Measurements from ENCODE around the gene LINGO4.
"Not testable (repeated sequence)": the region's sequence is repeated elsewhere in the genome, so short reads cannot be mapped to it uniquely, and the experiment has no call there.

The LINGO4 gene

DNA sequence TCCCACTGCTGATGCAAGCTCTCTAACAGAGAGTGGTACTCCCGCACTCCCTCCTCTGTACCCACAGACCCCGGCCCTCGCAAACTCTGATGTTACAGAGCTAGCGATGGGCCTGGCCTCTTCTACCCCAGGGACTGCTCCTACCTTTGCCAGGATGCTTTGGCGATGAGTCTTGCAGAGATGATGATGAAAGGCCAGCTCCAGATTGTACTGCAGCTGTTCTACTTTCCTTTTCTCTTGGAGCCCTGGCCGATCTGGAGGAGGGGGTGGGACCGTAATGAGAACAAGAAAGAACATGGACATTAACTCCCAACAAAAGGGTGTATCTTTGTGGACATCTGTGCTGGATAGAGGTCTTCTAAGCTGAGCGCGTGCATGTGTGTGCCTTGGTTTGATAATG, 6.0 kb upstream of the LINGO4 start:
- no peak for DNase-seq

DNA sequence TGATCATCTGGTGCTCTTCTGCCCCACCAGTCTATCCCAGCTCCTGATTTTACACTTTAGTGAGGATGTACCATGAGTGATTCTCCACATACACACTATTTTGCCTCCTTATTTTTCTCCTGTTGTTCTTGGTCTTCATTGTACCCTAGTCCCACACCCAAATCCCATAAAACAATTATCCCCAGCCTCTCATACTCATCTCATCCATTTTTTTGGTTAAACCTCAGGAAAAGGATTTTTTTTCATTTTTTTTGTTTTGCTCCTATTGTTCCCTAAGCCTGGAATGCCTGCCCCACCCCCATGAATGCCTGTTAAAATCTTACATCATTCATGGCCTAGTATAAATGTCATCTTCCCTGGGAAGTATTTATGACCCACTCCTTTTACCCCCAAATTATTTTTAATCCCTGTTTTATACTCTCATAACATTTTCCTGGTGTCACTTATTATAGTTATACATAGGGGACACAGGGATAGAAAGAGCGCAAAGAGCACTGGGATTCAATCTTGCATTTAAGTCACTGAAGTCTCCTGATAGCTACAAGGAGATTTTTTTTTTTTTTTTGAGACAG, 4.9 kb upstream of the LINGO4 start:
- DNase-seq, result no peak

DNA sequence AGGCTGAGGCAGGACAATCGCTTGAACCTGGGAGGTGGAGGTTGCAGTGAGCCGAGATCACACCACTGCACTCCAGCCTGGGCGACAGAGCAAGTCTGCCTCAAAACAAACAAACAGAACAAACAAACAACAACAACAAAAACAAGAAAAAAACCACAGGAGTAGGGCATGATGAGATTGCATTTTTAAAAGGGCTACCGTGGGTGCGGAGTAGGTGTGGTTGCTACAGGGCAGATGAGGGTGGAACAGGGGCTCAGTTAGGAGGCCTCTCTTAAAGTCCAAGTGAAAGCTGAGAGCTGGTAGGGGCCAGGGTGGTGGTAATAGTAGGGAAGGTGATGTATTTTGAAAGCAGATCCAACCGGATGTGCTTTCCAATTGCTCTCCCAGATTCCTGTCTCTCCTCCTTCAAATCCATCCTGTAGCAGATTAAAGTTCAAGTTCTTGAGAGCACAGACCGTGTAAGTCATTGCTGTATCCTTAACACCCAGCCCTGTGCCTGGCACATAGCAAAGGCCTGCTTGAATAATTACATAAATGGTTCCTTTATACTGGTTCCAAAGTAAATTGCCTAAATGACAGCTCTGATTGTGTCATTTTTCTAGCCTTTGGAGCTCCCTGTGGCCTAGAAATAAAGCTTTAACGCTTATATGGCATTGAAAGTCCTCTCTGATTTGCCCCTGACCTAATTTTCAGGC, 4.2 kb upstream of the LINGO4 start:
- DNase-seq, result no peak

DNA sequence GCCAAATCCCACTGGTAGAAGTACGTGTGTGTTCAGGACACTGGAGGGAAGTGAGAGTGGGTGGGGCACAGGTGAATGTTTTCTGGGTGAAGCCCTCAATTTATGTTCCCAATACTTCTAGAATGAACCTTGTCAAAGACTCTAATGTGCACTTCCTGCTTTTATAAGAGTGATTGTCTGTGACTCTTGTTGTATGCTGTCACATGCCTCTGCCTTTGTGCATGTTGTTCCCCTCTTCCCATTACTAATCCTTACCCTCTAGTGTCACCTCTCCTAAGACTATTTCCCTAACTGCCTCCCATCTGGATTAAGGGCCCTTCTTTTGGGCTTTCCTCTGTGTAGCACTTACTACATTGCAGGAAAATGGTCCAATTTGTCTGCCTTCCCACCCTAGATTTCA, 2.5 kb upstream of the LINGO4 start:
- DNase-seq, result no peak

GRCh38 chr1:151807131-151807530, 1.9 kb upstream of the LINGO4 start:
- DNase-seq, result no peak

DNA sequence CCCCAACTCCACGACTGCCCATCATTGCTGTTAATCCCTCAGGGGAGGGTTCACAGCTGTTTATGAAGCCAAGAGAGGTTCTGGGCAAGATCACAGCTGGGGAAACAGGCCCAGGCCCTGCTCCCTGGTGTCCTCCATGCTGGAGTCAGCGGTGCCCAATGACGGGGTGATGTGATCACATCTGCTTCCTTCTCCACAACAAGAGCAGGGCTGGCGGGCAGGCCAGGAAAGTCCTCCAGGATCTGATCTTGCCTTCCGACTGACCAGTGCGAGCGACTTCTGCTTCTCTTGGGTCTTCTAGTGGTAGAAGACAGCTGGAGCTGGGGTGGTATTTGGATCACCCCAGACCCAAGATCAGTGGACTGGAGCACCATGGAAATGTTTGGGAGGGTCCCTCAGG, 951 bp upstream of the LINGO4 start:
- DNase-seq, result no peak

DNA sequence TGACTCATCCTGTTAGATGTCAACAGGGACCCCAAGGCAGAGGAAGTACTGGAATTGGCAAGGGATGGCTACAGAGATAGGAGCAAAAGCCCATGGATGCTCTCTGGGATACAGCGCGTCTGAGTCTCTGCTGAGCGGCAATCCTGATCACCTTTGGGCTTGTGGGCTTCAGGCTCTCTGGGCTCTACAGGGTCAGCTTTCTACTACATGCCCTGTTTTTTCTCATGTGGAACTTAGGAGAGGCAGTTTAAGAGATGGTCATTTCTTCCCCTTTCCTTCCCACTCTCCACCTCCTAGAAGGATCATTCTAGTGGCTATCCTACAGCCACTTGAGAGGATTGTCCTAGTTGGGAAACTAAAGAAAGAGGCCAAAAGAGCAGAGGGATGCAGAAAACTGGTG, 1.3 kb downstream of the LINGO4 start:
- no peak for DNase-seq

DNA sequence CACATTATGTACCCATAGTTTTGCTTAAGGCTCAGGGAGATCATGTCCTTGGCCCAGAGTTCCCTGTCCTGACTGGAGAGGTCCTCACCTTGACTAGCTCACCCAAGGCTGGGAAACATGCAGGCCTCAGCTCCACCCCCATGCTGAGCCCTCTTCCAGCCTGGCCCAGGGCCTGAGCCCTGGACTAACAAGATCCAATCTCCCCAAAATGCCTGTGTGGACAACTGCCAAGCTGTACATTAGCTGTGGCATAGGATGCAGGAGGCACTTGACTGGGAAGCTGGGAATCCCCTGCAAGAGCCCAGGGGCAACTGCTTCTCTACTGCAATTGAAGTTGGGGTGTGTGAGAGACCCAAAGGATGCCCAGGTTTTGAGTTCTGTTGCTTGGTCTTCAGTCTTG, 2.1 kb downstream of the LINGO4 start:
- DNase-seq, result no peak

DNA sequence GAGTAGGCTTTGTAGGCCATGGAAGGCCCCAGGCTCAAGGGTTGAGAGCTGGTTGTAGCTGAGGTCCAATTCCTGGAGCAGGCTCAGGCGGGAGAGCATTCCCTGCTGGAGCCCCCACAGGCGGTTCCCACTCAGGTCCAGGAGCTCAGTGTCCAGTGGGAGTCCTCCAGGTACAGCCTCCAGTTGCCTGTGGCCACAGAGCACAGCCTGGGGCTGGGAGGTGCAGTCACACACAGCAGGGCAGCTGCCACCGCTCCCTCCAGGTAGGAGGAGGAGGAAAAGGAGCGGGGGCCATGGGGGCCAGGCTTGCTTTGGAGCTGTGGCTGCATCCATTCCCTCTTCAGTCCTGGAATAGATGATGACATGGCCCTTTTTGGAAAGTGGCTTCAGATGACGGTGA, 2.8 kb downstream of the LINGO4 start:
- no peak for DNase-seq

GRCh38 chr1:151801846-151802245, 3.4 kb downstream of the LINGO4 start:
- DNase-seq, result no peak

GRCh38 chr1:151801310-151801820, 3.9 kb downstream of the LINGO4 start:
- DNase-seq, result no peak

DNA sequence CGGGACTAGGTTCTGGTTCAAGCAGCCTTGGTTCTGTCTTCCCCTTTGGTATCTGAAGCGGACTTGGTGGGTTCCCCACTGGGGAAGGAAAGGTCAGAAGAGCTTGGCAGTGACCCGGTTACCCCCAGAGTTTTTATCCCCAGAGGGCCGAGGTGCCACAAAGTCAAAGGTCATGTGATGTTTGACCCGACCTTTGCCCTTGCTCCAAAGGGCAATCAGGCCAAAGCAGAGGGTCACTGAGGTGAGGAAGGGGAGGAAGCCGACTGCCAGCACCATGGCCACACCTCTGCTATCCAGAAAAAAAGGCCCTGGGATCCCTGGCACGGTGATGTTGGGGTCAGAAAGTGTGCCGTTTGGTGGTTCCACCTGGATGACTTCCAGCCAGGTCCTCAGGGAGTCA, 4.4 kb downstream of the LINGO4 start:
- no peak for DNase-seq

GRCh38 chr1:151799179-151800022, 5.8 kb downstream of the LINGO4 start:
- no peak for DNase-seq

GRCh38 chr1:151798571-151798970, 6.6 kb downstream of the LINGO4 start:
- DNase-seq, result no peak

DNA sequence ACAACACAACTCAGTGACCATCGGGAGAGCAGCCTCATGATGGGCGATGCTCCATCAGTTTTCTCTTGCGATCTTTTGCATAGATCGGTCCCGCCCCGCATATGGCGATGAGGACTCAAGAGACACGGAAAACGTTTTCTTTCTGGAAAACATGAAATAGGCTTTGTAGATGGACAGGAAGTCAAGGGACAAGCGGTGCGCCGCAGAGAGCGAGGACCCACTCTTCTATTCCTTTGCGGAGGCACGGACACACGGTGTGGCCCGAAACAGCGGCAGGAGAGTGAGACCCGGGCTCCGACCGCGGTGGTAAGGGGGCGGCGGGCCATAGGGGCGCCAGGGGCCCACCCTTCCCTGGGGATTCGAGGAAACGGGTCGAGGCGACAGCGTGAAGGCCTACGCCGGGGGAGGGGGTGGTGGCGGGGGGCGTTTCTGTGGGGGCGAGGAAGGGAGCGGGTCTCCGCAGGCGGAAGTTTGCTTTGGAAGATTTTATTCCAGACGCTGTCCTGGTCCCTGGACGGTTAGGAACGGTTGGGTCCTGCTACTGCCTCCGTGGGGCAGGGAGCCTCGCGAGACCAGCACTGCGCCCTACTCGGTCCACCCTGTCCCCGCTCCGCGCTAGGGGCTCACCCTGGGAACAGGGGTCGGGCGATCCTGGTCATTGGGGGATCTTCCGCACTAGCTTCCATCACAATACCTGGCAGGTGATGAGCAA, 14.1 kb downstream of the LINGO4 start:
- DNase-seq, result peak; percentile 32

DNA sequence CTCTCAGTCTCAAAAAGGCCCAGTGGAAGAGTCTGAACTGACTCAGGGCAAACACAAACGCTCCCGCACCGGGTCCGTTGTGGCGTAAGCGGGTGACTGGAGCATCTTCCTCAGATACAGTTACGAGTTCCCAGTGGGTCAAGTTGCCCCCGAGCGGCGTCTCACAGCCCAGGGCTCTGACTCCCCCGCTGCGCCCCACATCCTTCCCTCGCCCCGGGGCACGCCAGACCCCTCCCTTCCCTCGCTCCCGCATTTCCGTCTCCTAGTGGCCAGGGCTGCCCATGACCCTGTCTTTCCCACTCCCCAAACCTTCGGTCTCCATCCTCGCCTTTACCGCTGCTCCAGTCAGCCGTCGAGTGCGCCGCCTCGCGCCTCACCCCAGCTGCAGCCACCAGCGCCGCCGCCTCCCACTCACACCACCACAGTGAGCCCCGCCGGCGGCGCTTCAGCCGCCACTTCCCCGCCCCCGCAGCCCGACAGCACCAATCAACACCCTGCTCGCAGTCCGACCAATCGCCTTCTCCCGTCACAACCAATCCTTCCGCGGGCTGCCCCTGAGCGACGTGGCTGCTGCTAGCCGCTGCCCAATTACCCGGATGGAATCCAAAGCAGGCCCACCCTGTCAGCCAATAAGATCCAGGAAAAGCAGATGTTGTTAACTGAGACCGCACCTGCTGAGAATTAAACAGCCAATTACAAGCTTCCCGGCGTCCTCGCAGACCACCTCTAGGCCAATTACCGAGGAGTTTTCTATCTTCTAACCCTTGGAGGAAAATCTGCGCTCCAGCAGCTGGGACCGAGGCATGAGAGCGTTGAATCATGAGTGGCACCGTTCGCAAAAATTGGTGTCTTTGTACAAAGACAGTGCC, 14.9 kb downstream of the LINGO4 start, which contains the start of gene TDRKH:
TSS of gene TDRKH (minus strand) at position 430 of the 869 bp plus-strand sequence. CDS start 7,478 bp downstream, outside the sequence.
- DNase-seq, result peak; percentile 98

DNA sequence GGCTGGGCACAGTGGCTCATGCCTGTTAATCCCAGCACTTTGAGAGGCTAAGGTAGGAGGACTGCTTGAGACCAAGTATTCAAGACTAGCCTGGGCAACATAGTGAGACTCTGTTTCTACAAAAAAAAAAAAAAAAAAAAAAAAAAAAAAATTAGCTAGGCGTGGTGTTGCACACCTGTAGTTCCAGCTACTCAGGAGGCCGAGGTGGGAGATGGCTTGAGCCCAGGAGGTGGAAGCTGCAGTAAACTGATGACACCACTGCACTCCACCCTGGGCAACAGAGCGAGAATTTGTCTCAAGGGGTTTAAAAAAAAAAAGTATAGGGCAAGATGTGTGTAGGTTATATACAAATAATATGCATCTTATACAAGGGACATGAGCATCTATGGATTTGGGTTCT, 17.5 kb downstream of the LINGO4 start:
- DNase-seq, result no peak

DNA sequence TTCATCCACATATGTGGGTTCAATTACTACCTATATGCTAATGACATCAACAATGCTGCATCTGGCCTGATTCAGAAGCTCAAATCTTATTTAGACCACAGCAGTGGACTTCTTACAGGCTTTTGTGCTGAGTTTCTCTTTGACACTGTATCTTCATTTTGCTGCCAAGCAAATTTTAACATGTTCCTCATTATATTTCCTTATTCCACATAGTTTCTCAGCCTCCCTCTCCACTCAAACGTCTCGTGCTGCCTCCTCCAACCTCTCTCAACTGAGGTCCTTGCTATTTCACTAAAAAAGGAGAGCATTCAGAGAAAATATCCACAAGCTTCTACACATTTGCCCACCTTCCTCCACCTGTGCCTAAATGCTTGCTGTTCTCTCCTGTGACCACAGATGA, 21.4 kb downstream of the LINGO4 start:
- DNase-seq, result no peak

- no peak for DNase-seq
These were observed 22.5 kb downstream of the LINGO4 start for GRCh38 chr1:151782741-151783140.

GRCh38 chr1:151782026-151782425, 23.2 kb downstream of the LINGO4 start:
- not testable (repeated sequence) for DNase-seq

GRCh38 chr1:151780736-151781135, 24.5 kb downstream of the LINGO4 start:
- not testable (repeated sequence) for DNase-seq

GRCh38 chr1:151779852-151780251, 25.4 kb downstream of the LINGO4 start:
- DNase-seq, result no peak

Measured in NCI-H510A treated with DMSO at 0.1 percent for 48 hours (cell line).